ENCODE data around the gene FOXB2. TPM values are rescaled to one million over a fixed set of nuclear protein-coding genes. Genes with fewer than 3 reads are reported as not detected.

FOXB2 gene
- total and polyA plus RNA-seq, 2 of the 8 experiments (the other 6 are each of a cell fraction or from before 2014, with no cell fraction given), result 0.15 to 0.22 TPM

DNA sequence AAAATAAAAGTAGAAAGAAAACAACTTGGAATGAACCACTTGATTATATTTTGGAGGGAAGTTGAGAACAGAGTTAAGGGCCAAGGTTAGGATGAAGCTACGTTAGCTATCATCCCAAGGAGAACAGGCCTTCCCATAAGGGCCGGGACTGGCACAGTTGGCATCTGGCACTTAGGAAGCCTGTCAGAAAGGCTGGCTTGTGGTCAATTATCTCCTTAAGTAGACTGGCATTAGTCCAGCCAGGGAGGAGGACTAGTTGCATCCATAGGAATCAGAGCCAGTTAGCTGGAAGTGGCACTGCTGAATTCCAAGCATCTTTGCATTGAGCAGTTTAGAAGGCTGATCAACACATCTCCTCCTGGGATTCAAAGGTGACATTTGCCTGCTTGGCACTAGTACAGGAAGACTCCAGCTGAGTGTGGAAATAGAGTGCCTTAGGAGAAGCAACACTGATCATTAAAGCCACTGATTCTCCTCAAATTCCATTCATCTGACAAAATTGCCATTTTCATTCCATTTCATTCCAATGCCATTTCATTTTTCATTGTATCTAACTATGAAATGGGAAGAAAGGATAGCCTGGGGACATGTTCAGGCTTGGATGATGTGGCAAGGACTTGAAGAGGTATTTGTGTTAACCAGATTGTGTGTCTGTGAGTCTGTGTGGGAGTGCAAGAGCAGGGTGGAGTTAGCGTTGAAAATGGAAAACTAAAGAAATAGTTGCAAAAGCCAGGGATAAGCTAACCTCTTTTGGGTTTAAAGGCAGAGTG is 5.5 kb downstream of the FOXB2 start:
- Histone ChIP-seq H2BK15ac (ENCODE audit: low read length) (no peak overlapping the region), H3K79me2 (ENCODE audit: control insufficient read depth in 1 of 2, insufficient read depth in 2 of 2, low read length in 2 of 2) (no peaks in the 10 kb centered on the region), H3K56ac (replicated peaks; ENCODE audit: insufficient read length, low read depth, low read length) (no peak overlapping the region), H2BK5ac (ENCODE audit: low read depth, low read length) (no peak overlapping the region), H3K9ac (replicated peaks in 1 of 4; ENCODE audit: extremely low read depth in 1 of 4, low read depth in 3 of 4, low read length in 3 of 4) (no peak overlapping the region), H3K79me1 (ENCODE audit: low read depth, low read length) (no peaks in the 10 kb centered on the region), H3K18ac (ENCODE audit: extremely low read depth, low read length) (no peak overlapping the region; the same call in 1 of the 2 replicates), H2AFZ (ENCODE audit: low read length) (no peak overlapping the region), H3K27me3 (replicated peaks in 1 of 4; ENCODE audit: control insufficient read depth in 3 of 4, extremely low read depth in 1 of 4, insufficient read depth in 3 of 4, low read length in 3 of 4) (peaks cover 23 to 52% (median 45%) of the 10 kb centered on the region in 4 experiments), H3K27ac (ENCODE audit: low read depth, low read length) (no peak overlapping the region), H3K14ac (ENCODE audit: insufficient read length) (no peak overlapping the region), H3K23ac (ENCODE audit: insufficient read length) (no peak overlapping the region), H4K20me1 (replicated peaks in 1 of 2; ENCODE audit: control insufficient read depth in 1 of 2, insufficient read depth in 2 of 2, low read length in 2 of 2) (no peaks in the 10 kb centered on the region), H4K91ac (replicated peaks; ENCODE audit: insufficient read length, low read length) (no peak overlapping the region), H4K8ac (ENCODE audit: extremely low read depth, insufficient read depth, low read length) (no peak overlapping the region), H3K36me3 (ENCODE audit: control insufficient read depth in 2 of 4, insufficient read depth in 4 of 4, low read length in 3 of 4) (peaks cover 0 to 9% (median 0%) of the 10 kb centered on the region in 4 experiments; a peak in 1 of 8 replicates), H2BK20ac (ENCODE audit: low read length) (no peak overlapping the region), H3K4me1 (replicated peaks in 1 of 4; ENCODE audit: control insufficient read depth in 3 of 4, insufficient read depth in 4 of 4, low read length in 3 of 4) (peaks cover 11 to 20% (median 15%) of the 10 kb centered on the region in 4 experiments), H3K23me2 (ENCODE audit: low read depth, low read length) (peaks cover 13% of the 10 kb centered on the region), H3K4me2 (ENCODE audit: insufficient read depth in 1 of 2, low read depth in 2 of 2, low read length in 2 of 2) (no peak overlapping the region), H3K9me3 (ENCODE audit: insufficient read depth in 2 of 2, low read depth in 1 of 2, low read length in 1 of 2) (no peaks in the 10 kb centered on the region; a peak in 1 of 4 replicates), H3K4me3 (ENCODE audit: extremely low read depth in 1 of 4, insufficient read depth in 2 of 4, low read depth in 3 of 4, low read length in 4 of 4) (no peak overlapping the region), H2BK120ac (replicated peaks; ENCODE audit: low read depth, low read length) (peak overlapping the region; percentile 70), H2BK12ac (ENCODE audit: low read depth, low read length) (peak overlapping the region; percentile 30; the same call in 1 of the 2 replicates), H2AK5ac (ENCODE audit: low read depth, low read length) (no peak overlapping the region), H4K5ac (ENCODE audit: insufficient read length, low read depth, low read length) (no peak overlapping the region), H3K4ac (replicated peaks; ENCODE audit: insufficient read length, low read depth, low read length) (no peak overlapping the region)
- 68% methylated on average over 3 of the region's 3 CpGs; no CpG with 5 or more reads in 1 of the 2 experiments for WGBS, 2 experiments (ENCODE audit: extremely low coverage in 1 of 2, insufficient coverage in 1 of 2, insufficient read length in 1 of 2, insufficient replicate concordance in 2 of 2, low coverage in 1 of 2, low lambda C conversion rate in 2 of 2, missing lambda C conversion rate in 1 of 2)
- ChIA-PET POLR2A (ENCODE audit: partially characterized antibody) (interaction anchor here (1.2 kb wide), 1 partner anchor 8 kb away, joined by 4 read pairs; no protein-coding TSS in a partner anchor), CTCF (ENCODE audit: partially characterized antibody) (interaction anchor here (1.0 to 2.7 kb wide), 5 partner anchors 8 to 126 kb away, joined by 3 to 12 read pairs (median 3); no protein-coding TSS in a partner anchor)
- DNase-seq (ENCODE audit: low read depth in 1 of 2, low spot score in 2 of 2) (no peak), FAIRE-seq (no peak)
- TF ChIP-seq POLR2AphosphoS5 (IDR thresholded peaks at IDR 0.05; ENCODE audit: low read depth, low read length) (no peak), EZH2 (IDR thresholded peaks at IDR 0.05; ENCODE audit: low read depth, low read length, severe bottlenecking) (no peak), ASH2L (IDR thresholded peaks at IDR 0.05; ENCODE audit: low read length) (no peak), SUZ12 (IDR thresholded peaks at IDR 0.05; ENCODE audit: low read length) (no peak), SAP30 (IDR thresholded peaks at IDR 0.05; ENCODE audit: insufficient read depth, insufficient replicate concordance, low read length) (no peak), POU5F1 (IDR thresholded peaks at IDR 0.05; ENCODE audit: low read depth, low read length) (no peak), CHD2 (IDR thresholded peaks at IDR 0.05; ENCODE audit: low read length) (no peak), GABPA (IDR thresholded peaks at IDR 0.05; ENCODE audit: borderline replicate concordance, insufficient read depth, low read length) (no peak), HDAC6 (IDR thresholded peaks at IDR 0.05; ENCODE audit: low read depth, low read length) (no peak), KDM5A (IDR thresholded peaks at IDR 0.05; ENCODE audit: low read length) (no peak), MAFK (IDR thresholded peaks at IDR 0.05; ENCODE audit: low read depth, low read length) (no peak)

Measured in H1 (cell line).